Endometrial microvascular endothelial cells (primary cell): ENCODE results near the gene PPP1R26. TPM values are rescaled to one million over a fixed set of nuclear protein-coding genes. Genes with fewer than 3 reads are reported as not detected.
"Not testable (repeated sequence)": the region's sequence is repeated elsewhere in the genome, so short reads cannot be mapped to it uniquely, and the experiment has no call there.

ENCODE experiments used
- in situ Hi-C: cut with HindIII; loops from 2 replicates; pipeline ENCODE4 v1.10.0; 2017; ENCODE audit warnings: low sequenced_read_pairs, low pct_unique_long_range_greater_than_20kb; ENCODE audit errors: inconsistent ontology term
- total RNA-seq: library from RNA; depleted of rRNA; stranded (reverse); fragments of >200 nt; gene quantifications from one replicate; pipeline ENCODE4 v1.2.3, GENCODE V29; 2015; ENCODE audit errors: inconsistent ontology term

PPP1R26 gene
- total RNA-seq, 1 donor from 2014 or later, result 7.5 TPM

DNA sequence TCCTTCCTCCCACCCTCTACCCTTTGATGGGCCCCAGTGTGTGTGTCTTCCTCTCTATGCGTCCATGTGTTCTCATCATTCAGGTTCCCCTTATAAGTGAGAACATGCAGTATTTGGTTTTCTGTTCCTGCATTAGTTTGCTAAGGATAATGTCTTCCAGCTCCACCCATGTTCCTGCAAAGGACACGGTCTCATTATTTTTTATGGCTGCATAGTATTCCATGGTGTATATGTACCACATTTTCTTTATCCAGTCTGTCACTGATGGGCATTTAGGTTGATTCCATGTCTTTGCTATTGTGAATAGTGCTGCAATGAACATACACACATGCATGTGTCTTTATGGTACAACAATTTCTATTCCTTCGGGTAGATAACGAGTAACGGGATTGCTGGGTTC lies 21.1 kb upstream of the PPP1R26 start:
- in situ Hi-C loops, result not testable (repeated sequence)

DNA sequence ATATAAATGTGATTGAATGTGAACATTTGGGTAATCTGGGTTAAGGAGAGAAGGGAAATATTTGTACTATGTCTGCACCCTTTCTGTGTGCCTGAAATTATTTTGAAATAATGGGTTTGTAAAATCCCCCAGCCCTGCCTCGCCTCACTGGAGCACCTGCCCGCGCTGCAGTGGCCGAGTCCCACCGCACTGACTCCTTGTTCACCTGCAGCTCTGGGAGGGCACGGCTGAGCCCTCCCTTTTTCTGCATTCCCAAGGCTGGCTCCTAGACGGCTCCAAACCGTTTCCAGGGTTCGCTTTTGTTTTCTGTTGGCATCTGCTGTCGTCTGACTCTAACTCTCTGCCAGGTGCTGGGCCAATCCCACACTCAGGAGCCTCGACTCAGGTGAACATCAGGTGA lies 17.6 kb upstream of the PPP1R26 start:
- in situ Hi-C loops, result no loop called here

DNA sequence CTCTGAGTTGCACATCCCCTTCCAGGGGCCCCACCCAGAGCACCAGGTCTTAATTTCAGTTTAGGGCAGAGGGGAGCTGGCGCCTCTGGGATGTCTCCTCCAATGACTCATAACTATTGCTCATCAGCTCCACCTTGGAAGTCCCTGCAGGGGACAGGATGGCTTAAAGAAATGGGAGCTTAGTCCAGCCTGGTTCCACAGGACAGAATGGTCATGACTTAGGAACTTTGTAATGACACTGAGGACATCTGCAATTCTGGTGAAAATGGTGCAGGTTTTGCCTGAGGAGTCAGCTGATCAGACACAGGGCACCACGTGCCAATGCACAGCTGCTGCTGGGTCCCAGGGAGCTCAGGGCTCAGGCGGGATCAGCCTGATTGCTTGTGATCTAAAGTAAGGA lies 16.4 kb upstream of the PPP1R26 start:
- in situ Hi-C loops, result no loop called here

DNA sequence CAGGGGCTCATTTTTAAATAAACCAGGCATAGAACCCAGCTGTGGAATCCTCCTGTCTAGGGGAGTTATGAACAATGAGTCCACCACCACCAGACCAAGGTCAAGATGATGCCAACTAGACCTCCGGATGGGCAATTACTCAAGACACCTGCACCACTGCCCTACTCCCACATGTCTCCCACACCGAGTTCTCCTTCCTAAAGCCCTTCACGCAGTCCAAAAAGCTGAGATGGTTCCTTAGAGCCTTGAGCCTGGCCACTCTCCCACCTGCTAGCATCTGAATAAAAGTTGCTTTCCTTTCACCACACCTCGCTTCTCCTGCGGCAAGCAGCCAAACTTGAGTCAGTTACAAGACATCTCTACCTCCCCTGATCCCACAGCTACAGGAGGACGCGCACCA lies 15.4 kb upstream of the PPP1R26 start:
- in situ Hi-C loops, result no loop called here

DNA sequence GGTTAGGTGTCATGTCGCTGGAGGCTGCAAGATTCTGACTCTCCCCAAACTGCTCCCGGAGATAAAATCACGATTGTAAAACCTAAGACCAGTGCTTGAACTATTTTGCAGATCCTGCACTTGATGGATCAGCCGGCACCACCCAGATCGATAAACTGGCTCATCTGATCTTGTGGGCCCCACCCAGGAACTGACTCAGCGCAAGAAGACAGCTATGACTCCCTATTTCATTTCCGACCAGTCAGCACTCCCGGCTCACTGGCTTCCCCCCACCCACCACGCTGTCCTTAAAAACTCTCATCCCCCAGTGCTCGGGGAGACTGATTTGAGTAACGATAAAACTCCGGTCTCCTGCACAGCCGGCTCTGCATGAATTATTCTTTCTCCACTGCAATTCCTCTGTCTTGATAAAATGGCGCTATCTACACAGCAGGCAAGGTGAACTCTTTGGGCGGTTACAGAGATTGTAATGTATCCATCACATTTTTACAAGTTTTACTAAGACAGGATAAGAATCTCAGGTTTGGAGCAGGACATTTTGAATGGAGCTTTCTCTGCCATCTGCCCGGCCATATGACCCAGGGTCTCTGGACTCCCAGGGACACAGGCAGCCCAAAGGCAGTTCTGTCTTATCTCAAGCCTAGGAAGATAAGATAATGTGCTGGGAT lies 10.6 kb upstream of the PPP1R26 start:
- in situ Hi-C loops, result no loop called here

DNA sequence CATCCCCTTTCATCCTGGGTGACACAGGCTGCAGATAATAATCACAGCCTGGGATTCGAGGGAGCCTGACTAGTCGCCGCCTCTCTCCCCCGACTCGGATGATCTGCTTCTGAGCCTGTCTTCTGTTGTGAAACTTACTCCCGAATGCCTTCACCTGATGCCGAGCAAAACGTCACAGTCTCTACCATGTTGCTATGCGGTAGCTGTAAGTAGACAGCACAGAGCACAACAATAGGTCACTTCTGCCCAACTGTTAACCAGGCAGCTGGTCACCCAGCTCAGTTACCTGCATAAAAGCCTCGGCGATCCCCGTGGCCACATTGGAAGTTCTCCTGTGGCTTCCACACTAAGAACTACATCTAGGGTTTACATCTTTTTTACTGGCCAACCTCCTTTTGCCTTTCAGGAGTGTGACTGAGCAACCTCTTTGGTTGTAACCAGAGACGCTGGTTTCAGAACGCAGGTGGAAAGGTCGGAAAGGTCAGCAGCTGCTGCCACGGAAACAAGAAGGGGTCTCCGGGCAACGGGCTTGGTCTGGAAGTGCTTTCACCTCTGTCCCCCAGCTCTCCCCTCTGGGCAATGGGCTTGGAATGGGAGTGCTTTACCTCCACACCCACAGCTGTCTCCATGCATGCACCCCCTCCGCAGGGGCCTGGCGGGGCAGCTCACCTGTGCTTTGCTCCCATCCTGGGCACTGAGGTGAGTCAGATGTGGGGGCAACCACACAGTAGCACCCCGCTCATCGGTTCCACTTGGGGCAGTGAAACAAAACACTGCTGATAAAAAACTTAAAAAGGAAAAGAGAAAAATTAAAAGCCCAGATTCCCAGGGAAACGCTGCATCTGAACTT lies 7.6 kb upstream of the PPP1R26 start:
- in situ Hi-C loops, result no loop called here

DNA sequence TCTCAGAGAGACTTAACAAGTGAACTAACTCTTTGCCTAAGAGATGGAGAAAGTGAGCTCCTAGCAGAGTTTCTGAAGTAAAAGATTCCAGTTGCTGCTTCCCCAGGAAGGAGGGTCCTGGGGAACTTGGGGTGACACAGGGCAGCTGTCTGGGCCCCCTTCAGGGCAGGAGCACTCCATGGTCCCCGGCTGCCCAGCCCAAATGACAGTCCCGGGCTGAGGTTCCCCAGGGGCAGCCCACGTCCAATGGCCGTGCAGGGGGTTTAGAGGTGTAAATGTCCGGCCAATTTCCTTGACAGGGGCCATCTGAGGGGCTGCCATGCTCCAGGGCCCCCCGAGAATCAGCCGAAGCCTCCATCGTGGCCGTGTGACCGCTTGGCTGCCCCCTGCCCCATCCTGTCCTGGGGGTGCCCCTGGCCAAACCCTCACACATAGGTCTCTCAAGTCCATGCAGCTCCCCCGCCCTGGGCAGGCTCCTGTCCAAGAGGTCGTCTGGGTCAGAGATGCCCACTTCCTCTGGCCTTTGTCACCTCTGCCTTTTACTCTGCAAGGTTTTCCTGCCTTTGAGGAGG lies 5.5 kb upstream of the PPP1R26 start:
- in situ Hi-C loops, result no loop called here

DNA sequence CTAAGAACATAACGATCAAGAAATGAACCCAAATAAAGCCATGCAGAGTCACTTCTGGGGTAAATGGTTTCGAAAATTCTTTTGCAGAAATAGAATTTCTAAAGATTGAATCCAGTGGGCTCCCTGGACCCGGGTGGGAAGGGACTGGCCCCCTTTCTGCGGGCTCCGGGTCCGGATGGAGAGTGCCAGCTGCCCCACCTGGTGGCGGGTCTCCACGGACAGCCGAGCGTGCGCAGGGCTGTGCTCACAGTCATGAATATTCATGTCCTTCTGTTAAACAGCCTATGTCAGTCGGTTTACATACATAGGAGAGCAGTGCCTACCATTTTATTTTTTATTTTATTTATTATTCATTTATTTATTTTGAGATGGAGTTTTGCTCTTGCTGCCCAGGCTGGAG lies 4.7 kb upstream of the PPP1R26 start:
- in situ Hi-C loops, result no loop called here

DNA sequence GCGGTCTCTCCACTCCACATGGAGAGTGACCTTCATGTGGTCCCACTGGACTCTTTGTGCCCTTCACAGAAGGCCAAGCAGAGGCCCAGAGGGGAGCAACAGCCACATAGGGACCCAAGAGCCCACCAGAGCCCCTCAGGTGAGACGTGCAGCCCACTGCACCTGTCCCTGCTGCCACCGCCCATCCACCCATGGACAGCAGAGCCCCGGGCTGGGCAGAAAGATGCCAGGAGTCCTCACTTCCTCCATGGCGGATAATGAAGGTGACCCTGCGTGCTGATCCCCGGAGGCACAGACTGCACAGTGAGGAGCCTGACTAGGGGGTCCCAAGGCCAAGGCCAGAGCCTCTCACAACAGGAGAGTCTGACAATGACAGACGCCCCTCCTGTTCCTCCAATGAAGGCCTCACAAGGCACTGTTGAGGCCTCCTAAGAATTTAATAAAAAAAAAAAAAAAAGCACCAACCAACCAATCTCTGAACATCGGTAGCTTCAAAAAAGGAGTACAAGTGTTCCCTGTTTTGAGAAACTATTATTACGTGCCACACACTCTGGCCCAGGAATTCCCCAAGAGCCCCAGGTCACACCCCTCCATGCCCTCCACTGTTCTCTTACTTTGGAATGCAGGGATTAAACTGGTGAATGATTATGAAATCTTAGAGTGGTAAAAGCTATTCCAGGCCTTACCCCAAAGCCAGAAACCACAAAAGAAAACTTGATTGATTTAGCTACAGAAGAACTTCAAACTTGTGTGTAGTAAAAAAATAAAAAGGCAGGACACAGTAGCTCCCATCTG lies 2.8 kb upstream of the PPP1R26 start:
- in situ Hi-C loops, result no loop called here

DNA sequence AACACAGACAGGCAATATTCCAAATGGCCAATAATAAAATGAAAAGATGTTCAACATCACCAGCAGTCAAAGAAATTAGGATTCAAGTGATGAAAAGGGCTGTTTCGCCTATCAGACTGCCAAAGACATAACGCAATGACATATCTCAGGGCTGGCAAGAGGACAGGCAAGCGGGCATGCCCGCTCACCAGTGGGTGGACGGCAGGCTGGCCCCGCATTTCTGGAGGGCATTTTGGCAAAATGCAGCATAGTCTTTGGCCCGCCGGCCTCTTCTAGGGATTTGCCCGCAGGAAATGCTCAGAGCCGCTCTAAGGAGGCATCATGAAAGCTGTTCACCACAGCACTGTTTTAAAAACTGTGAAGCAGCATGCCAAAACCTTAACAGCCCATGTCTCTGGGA lies 1.4 kb upstream of the PPP1R26 start:
- in situ Hi-C loops, result no loop called here

DNA sequence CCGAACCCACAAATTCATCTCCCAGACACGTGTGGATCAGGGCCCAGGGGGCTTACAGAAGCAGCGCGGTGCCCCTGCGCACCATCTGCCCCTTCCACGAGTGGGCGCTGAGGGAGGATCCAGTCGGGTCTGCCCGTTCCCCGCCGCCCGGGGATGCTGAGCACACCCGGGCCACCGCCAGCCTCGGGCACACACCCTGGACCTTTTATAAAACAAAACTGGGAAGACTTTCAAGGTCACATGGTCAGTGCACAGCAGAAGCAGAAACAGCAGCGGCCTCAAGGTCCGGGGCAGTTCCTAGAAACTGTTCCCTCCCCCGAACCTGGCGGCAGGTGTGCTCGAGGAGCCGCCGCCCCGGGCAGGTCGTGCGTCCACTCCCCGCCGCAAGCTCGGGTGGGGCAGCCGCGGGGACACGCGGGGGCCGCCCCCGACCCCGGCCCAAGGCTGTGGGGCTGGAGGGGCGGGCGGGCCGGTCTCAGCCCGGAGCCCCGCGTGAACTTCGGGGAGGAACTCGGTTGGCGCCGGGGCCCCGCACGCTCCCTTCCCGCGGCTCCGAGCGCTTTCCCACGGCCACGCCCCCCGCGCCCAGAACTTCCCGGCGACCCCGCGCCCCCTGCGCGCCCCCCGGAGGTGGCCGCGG lies 633 bp upstream of the PPP1R26 start:
- in situ Hi-C loops, result no loop called here

DNA sequence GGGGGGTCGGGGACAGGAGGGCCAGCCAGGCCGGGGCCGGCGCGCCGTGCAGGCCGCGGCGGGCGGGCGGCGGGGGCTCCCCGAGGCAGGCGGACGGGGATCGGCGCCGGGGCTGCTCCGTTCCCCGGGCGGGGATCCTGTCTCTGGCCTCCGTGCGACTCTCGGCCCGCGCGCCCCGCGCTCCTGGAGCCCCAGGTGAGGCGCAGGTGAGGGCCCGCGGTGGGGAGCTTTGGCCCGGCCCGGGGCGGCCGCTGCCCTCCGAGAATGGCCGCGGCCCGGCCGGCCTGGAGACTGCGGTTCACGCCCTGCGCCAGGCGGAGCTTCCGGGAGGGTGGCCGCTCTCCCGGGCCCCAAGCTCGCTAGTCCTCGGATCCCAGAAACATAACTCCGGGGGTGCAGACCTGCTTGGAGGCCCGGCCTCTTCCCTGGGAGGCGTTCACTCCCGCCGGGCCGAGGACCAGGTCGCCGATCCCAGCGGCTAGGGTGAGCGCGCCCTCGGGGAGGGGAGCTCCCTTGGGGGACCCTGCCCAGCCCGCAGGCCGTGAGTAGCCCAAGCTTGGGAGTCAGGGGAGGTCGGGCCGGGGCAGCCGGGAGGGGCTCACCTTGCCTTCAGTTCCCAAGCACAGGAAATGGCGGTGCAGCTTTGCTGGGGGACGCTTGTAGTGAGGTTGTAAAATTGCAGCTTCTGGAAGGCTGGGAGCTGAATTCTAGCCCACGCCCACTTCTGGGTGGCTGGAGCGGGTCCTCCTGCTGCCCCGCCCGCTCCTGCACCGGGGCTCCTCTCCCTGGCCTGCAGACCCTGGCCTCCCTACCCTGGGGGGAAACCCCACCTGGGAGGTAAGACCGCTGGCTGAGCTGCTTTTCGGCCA lies 723 bp downstream of the PPP1R26 start:
- in situ Hi-C loops, result no loop called here

DNA sequence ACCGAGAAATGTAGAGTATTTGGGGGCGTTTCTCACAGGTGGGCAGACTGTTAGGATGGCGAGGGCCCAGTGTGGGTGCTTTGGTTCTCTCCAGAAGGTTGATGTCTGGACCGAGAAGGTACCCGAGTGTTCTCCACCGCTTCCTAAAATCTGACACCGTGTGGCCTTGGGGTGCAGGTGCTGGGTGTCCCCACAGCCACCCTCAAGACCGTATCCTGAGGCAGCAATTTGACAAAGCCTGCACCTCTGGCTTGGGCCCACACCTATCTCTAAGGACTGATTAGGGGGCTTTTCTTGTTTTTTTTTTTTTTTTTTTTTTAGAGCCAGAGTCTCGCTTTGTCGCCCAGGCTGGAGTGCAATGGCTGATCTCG lies 1.3 kb downstream of the PPP1R26 start:
- in situ Hi-C loops, result no loop called here

DNA sequence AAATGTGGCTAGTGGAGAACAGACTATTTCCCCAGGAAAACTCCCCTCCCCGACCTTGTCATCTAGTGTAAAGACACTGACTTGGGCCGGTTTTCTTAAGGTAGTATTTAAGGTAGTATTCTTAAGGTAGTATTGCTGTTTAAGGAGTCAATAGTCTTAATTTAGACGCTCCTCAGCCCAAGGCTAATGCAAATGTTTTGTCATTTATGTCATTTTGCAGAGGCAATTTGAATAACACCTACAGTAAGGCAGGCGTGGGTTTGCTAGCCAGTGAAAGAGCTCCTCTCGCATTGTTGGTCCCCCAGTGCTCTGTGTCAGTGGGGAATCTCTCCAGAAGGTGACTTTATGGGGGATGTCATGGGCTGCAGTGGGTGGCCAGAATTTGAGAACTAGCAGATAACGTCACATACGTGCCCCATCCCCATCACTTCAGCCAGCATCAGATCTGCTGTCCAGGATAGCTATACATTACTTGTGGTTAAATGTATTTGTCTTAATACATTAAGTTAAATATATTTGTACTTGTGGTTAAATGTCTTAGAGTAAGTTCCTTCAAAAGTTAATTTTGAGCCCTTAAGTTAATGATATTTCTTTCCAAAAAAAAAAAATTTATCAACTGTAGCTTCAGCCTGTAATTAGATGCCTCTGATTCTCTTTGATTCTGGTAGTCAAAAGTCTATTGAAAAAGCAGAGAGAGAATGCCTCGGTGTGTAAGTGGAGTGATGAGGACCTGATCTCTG lies 2.6 kb downstream of the PPP1R26 start:
- in situ Hi-C loops, result no loop called here

DNA sequence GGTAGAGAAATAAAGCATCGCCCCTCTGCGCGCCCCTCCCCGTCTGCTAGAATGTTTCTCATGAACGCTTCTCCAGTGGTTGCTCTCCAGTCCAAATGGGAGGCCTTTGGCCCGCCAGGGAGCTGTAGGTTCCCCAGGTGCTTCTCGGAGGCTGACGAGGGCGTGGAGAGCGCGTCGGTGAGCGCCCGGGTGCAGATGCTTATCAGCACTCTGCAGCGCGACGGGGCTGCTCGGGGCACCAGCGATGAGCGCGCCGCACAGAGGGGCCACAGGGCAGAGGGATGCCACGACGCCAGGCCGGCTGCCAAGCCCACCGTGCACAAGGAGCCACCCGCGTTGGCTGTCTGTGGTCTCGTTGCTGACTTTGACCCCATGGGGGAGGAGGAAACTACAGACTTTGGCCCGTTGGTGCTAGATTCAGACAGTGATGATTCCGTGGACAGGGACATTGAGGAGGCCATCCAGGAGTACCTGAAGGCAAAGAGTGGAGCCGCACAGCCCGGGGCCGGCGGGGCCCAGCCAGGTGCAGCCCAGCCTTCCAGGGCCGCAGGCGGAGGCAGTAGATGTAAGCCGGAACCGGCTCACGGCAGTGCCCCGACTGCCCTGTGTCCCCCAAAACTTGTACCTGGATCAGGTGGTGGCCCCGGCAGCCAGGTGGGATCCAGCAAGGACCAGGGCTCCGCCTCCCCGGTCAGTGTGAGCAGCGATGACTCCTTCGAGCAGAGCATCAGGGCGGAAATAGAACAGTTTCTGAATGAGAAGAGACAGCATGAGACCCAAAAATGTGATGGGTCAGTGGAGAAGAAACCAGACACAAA lies 5.1 kb downstream of the PPP1R26 start:
- in situ Hi-C loops, result no loop called here

DNA sequence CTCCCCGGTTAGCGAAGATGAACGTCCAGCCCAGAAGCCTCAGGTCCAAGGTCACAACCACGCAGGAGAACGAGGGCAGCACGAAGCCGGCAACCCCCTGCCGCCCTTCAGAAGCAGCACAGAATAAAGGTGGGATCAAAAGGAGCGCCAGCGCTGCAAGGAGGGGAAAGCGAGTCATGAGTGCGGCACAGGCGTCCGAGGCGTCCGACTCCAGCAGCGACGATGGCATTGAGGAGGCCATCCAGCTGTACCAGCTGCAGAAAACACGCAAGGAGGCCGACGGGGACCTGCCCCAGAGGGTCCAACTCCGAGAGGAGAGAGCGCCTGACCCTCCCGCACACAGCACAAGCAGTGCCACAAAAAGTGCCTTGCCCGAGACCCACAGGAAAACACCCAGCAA lies 5.8 kb downstream of the PPP1R26 start:
- in situ Hi-C loops, result no loop called here

DNA sequence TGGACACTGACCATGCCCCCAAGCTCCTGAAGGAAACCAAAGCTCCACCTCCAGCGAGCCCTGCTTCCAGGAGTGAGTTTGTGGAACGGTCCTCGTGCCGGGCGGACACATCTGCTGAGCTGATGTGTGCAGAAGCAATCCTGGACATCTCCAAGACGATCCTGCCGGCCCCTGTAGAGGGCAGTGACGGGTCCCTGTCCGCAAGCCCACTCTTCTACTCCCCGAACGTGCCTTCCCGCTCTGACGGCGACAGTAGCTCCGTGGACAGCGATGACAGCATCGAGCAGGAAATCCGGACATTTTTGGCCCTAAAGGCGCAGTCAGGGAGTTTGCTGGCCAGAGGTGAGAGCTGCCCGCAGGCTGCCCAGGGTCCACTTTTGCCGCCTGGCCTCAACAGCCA lies 6.2 kb downstream of the PPP1R26 start:
- in situ Hi-C loops, result no loop called here
